ENCODE measurements around the gene C20orf141.
A peak's percentile ranks its signal among the peaks of the same experiment; 100 is the strongest.
"Not testable (repeated sequence)": the region's sequence is repeated elsewhere in the genome, so short reads cannot be mapped to it uniquely, and the experiment has no call there.

Gene C20orf141

DNA sequence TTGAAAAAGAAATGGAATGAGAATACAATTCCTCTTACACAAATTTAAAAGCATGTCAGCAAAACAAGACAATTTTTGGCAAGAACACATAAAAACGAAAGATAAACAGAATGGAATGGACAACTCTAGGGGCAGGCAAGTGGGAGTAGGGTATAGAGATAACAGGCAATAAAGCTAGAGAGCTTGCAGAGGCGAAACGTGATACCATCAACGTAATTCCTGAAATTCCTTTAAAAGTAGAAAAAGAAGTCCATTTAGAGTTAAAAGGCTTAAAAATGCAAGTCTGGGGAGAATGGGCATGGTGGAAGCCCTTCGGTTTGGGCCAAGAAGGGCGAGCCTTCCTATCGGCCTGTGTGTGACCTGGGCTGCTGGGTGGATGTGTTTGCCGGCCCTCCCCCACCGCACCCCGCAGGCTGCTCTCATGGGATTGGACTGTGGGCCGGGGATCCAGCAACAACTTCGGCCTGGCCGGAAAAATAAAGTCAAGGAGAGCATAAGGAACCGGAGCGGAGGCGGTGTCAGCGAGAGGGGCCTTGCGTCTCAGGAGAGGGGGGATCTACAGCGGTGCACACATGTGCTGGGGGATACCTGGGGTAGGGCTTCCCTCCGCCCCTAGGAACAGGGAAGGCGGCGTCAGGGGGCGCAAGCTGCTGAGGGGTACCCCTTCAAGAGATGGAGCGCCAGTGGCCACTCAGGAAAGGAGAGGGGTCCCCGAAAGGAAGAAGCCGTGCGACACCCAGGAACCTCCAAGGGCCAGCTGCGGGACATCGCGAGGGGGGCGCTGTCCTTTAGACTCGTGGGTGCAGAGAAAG lies 5.5 kb downstream of the C20orf141 start:
- DNase-seq (ENCODE audit: low read depth, low spot score) = no peak

GRCh38 chr20:2820896-2821869 lies 6.4 kb downstream of the C20orf141 start:
- DNase-seq (ENCODE audit: low read depth, low spot score) = no peak

DNA sequence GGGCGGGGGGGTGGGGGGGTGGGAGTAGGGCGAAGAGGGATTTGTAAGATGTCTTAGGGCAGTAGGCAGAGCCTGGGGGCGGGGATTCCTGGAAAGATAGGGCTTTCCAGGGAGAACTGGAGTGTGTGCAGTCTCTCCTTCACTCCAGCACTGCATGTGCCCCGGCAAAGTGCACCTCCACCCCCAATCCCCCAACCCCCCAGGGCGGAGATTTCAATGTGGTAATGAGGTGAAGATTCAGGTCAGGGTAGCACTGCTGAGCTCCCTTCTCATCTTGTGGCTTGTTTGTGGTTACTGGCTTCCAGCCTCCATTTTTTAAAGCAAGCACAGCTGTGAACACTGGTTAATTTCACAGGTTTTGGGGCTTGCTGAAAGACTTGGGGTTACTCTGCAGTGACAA lies 7.3 kb downstream of the C20orf141 start:
- DNase-seq (ENCODE audit: low read depth, low spot score) = no peak

DNA sequence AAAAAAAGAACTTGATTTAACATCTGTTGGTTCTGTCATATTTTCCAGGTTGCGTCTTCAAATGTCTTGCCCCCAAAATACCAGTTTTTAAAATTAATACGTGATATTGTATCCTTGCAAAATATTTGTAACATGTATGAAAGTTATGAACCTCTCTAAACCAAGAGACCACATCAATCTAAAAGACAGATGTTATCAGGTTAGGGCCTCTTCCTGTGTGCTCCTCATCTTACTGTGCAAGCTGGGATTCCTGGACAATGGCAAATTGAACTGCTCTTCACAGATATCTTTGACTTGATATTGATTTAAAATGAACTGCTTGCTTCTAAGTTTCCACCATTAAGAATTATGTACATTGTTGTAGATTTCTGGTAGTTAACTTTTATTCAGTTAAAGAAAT lies 11.0 kb downstream of the C20orf141 start:
- DNase-seq (ENCODE audit: low read depth, low spot score) = no peak

DNA sequence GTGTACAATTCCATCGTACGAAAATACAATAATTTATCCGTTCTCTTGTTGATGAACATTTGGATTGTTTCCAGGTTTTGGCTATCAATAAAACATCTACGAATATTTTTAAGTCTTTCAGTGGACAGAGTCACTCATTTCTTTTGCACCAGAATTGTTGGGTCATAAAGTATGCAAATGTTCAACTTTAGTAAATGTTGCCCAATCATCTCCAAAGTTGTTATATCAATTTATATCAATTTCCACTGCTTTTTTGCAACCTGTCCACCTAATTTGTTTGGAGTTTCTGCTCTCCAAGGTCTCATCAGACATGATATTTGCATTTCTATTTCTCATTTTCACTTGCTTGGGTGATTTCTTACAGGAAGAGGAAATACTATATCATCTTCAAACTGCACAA lies 11.9 kb downstream of the C20orf141 start:
- no peak for DNase-seq (ENCODE audit: low read depth, low spot score)

GRCh38 chr20:2829376-2829775 lies 14.6 kb downstream of the C20orf141 start:
- no peak for DNase-seq (ENCODE audit: low read depth, low spot score)

DNA sequence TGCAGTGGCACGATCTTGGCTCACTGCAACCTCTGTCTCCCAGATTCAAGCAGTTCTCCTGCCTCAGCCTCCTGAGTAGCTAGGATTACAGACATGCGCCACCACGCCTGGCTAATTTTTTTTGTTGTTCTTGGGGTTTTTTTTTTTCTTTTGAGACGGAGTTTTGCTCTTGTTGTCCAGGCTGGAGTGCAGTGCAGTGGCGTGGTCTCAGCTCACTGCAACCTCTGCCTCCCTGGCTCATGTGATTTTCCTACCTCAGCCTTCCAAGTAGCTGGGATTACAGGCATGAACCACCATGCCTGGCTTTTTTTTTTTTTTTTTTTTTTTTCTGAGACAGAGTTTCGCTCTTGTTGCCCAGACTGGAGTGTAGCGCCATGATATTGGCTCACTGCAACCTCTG lies 16.4 kb downstream of the C20orf141 start:
- not testable (repeated sequence) for DNase-seq (ENCODE audit: low read depth, low spot score)

GRCh38 chr20:2833761-2834160 lies 19.0 kb downstream of the C20orf141 start:
- no peak for DNase-seq (ENCODE audit: low read depth, low spot score)

DNA sequence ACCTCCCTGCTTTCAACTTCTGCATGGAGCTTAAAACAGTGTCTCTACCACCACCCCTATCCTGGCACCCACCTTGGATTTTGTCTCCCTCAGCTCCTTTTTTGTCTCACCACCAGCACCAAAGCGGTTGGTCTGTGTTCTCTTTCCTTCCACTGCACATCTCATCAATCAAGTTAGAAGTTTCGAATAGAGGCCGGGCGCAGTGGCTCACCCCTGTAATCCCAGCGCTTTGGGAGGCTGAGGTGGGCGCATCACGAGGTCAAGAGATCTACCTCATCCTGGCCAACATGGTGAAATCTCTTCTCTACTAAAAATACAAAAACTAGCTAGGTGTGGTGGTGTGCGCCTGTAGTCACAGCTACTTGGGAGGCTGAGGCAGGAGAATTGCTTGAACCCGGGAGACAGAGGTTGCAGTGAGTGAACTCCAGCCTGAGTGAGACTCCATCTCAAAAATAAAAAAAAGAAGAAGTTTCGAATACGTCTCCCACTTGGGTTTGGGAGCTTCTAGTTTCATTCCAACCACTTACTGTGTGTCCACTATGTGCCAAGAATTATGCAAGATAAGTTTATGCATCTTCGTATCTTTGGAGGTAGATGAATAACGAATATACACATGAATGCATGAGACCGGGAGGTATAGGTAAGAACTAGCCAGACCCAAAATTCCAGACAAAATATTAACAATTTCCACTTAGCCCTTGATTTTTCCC lies 19.8 kb downstream of the C20orf141 start:
- no peak for DNase-seq (ENCODE audit: low read depth, low spot score)

- no peak for DNase-seq (ENCODE audit: low read depth, low spot score)
These were observed 20.6 kb downstream of the C20orf141 start for GRCh38 chr20:2835331-2835796.

GRCh38 chr20:2836035-2836434 lies 21.2 kb downstream of the C20orf141 start:
- DNase-seq (ENCODE audit: low read depth, low spot score) = no peak

DNA sequence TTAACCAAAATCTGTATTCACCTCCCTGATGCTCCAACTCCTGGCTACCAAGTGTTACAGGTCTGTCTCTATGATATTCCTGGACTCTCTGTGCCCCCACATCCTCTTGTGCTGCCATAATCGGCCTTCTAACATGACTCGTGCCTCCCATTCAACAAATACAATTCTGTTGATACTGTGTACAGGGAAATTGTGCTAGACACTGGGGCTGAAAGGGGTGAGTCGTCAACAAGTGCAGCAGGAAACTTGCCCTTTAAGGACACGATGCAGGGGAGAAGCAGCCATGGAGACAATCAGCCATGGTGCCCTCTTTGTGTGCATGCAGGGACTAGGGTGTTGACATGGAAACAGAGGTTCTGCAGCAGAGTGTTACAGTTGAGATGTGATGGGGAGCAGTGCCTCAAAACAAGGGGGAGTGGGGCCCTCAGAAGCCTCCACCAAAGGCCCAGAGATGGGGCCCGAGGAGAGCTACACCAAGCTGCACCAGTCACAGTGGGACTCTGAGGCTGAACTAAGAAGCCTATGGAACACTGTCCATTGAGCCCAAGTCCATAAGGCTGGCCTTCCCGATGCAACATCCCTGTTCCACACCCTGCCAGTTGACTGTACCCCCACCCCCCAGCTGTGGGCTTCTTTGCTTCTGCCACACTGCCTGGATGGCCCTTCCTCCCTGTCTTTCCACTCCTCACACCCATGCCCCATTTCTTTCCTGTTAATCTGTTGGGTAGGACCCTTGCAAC lies 22.6 kb downstream of the C20orf141 start:
- DNase-seq (ENCODE audit: low read depth, low spot score) = no peak

GRCh38 chr20:2838170-2838797 lies 23.5 kb downstream of the C20orf141 start:
- no peak for DNase-seq (ENCODE audit: low read depth, low spot score)

GRCh38 chr20:2838847-2839671 lies 24.3 kb downstream of the C20orf141 start:
- no peak for DNase-seq (ENCODE audit: low read depth, low spot score)

GRCh38 chr20:2839732-2840137 lies 24.9 kb downstream of the C20orf141 start:
- DNase-seq (ENCODE audit: low read depth, low spot score) = no peak

DNA sequence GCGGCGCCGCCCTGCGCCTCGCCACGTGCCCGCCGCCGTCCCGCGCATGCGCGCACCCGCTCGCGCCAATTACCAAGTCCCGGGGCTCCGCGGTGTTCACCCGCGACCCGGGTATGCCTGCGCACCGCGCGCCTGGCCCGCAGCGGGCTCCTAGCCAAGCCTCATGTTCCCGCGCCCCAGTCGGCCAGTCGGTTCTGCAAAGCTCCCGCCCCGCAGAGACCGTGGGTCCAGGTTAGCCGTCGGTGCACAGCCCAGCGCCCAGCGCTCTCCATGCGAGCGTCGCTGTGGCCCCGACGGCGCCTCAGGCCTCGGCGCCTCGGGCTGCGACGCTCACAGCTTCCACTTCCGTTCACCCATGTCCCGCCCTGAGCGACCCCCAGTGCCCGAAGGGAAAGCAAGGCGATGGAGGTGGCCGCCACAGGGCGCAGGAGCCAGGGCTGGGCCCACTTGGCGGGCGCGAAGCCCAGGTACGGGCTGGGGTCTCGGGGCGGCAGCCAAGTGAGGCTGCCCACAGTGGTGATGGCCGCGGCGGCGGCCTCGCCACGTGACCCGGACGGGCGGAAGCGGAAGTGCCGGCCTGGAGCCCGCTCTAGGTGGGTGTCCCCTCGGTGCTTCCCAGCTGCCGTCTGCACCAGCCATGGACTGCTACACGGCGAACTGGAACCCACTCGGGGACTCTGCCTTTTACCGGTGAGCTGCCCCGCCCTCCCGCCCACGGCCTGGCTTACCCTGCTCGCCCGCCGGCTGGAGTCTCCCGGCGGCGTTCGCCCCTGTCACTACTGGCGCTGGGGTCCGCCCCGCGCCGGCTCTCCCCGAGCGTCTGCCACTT lies 25.6 kb downstream of the C20orf141 start, which contains the start of the genes PCED1A and VPS16:
PCED1A (minus strand) TSS at position 518 of the 829 bp plus-strand sequence. CDS start 743 bp downstream, outside the sequence.
VPS16 (plus strand) TSS at position 608 of the 829 bp plus-strand sequence; CDS start at position 638, 30 bp downstream.
- peak; percentile 79 for DNase-seq (ENCODE audit: low read depth, low spot score)

DNA sequence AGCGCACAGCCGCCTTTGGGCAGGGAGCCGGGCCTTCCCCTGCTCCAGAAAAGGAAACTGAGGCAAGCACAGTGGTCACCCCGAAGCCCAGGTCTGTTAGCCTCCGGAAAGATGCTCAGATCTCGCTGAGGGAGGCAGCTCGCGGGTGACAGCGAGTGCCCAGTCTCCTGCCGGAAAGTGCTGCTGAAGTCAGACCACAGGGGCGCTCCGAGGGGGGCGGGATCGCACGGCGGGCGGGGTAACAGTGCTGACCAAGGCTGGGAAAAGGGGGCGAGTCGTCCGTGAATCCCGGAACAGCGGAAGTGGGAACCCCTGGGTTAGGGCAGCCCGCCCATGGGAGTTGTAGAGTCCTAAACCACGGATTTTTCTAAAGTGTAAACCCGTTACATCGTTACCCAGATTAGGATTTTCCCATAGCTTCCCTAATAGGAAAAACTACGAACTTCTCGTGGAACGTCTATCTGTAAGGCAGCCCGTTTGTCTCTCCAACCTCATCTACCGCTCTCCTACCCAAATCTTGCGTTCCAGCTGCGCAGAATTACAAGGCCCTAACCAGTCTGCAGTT lies 26.3 kb downstream of the C20orf141 start:
- DNase-seq (ENCODE audit: low read depth, low spot score) = no peak

DNA sequence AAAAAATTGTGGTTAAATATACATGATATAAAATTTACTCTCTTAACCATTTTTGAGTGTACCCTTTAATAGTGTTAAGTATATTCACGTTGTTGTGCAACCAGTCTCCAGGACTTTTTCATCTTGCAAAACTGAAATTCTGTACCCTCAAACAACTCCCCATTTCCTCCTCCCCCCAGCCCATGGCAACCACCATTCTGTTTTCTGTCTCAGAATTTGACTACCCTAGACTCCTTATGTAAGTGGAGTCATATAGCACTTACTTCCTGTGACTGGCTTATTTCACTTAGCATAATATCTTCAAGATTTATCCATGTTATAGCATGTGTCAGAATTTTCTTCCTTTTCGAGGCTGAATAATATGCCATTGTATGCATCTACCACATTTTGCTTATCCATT lies 30.8 kb downstream of the C20orf141 start:
- no peak for DNase-seq (ENCODE audit: low read depth, low spot score)

Measured in activated naive CD8-positive, alpha-beta T cell treated with anti-CD3 and anti-CD28 coated beads, Interleukin-2, amount 50 U/mL, for 16 hours (primary cell).